Upper lobe of right lung (tissue), 1 donor: ENCODE measurements around the gene LRRC72. TPM values are rescaled to one million over a fixed set of nuclear protein-coding genes. Genes with fewer than 3 reads are reported as not detected.
"Not testable (repeated sequence)": the region's sequence is repeated elsewhere in the genome, so short reads cannot be mapped to it uniquely, and the experiment has no call there.

Experiments
- ATAC-seq: fragments of 200-7000 bp; cut with Tn5 transposase; one replicate; pipeline ENCODE4 v1.9.1; 2020; ENCODE audit warnings: mild to moderate bottlenecking, moderate library complexity
- DNase-seq: peaks from one replicate; pipeline ENCODE4 v3.0.0-alpha.2; 2020
- H3K27ac ChIP-seq: fragments of 200-600 bp; one replicate; pipeline ENCODE4 v1.8.0; 2022
- H3K27me3 ChIP-seq: fragments of 200-600 bp; one replicate; pipeline ENCODE4 v1.8.0; 2022; ENCODE audit warnings: mild to moderate bottlenecking
- H3K36me3 ChIP-seq: fragments of 200-600 bp; one replicate; pipeline ENCODE4 v1.8.0; 2022
- H3K4me1 ChIP-seq: fragments of 200-600 bp; one replicate; pipeline ENCODE4 v1.8.0; 2022
- H3K4me3 ChIP-seq: fragments of 200-600 bp; one replicate; pipeline ENCODE4 v1.8.0; 2022; ENCODE audit warnings: mild to moderate bottlenecking
- H3K9me3 ChIP-seq: fragments of 200-600 bp; one replicate; pipeline ENCODE4 v1.8.0; 2022
- intact Hi-C: fragments of 100-400 bp; cut with DNase I; formaldehyde crosslinking; loops from one replicate; pipeline ENCODE4 v1.11.0; 2022
- total RNA-seq: library from RNA; stranded (reverse); fragmentation: NEBNext Ultra II Directional; extraction: Animal tissue kit (Norgen Biotek cat#: 25700); gene quantifications from one replicate; pipeline ENCODE4 v1.2.1, GENCODE V29; 2021
- TF ChIP-seq, protein P1 (sequence below): fragments of 200-600 bp; IDR thresholded peaks from one replicate; pipeline ENCODE4 v1.8.0; 2022; ENCODE audit warnings: antibody characterized with exemption
- donor health status: DM: no; HTN: yes; CAD: no; lungs with severe emphysema.

LRRC72 gene
- total RNA-seq, 1 donor from 2014 or later = not detected

DNA sequence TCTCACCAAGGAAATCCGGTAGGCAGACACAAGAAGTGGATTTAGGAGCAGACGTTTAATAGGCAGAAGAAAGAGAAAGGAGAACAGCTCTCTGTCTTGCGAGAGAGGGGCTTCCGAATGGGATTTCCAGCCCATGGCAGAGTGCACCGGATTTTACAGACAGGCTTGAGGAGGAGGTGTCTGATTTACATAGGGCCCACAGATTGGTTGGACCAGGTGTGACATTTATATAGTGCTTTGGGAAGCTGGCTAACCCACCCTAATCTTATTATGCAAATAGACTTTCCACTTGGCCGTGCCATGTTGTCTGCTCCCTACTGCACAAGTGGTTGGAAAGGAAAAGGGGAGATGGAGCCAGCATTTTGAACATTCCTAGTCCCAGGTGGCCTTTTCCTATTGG is 61.2 kb downstream of the LRRC72 start:
- Histone ChIP-seq H3K4me1 (no peaks in the 10 kb centered on the region), H3K36me3 (no peaks in the 10 kb centered on the region), H3K4me3 (peak overlapping the region; percentile 19), H3K9me3 (no peaks in the 10 kb centered on the region), H3K27ac (no peak overlapping the region), H3K27me3 (no peaks in the 10 kb centered on the region)
- ATAC-seq (peak; percentile 80), DNase-seq (no peak)
- TF ChIP-seq, protein P1, sequence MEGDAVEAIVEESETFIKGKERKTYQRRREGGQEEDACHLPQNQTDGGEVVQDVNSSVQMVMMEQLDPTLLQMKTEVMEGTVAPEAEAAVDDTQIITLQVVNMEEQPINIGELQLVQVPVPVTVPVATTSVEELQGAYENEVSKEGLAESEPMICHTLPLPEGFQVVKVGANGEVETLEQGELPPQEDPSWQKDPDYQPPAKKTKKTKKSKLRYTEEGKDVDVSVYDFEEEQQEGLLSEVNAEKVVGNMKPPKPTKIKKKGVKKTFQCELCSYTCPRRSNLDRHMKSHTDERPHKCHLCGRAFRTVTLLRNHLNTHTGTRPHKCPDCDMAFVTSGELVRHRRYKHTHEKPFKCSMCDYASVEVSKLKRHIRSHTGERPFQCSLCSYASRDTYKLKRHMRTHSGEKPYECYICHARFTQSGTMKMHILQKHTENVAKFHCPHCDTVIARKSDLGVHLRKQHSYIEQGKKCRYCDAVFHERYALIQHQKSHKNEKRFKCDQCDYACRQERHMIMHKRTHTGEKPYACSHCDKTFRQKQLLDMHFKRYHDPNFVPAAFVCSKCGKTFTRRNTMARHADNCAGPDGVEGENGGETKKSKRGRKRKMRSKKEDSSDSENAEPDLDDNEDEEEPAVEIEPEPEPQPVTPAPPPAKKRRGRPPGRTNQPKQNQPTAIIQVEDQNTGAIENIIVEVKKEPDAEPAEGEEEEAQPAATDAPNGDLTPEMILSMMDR = no peak
- intact Hi-C loops = no loop called here

DNA sequence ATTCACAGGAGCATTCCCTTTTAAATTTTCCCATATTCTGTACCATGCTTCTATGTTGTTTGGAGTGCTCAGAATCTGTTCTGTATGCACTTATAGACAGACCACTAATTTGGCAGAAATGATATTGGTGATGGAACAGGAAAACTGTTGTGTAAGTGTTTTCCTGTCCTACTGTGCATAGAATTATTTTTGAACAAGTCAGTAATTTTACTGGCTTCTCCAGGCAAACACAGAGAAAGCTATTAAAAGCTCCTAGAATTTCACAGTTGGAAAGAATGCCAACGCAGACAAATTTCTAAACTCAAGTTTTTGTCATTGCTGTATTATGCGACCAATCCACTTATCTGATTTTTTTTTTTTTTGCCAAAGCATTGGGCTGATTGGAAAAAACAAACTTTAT is 63.3 kb downstream of the LRRC72 start:
- DNase-seq (no peak), ATAC-seq (no peak)
- intact Hi-C loops = no loop called here
- no peaks in the 10 kb centered on the region for H3K4me1 ChIP-seq
- H3K27ac ChIP-seq = no peak overlapping the region
- no peaks in the 10 kb centered on the region for H3K36me3 ChIP-seq
- TF ChIP-seq, protein P1 = no peak
- no peak overlapping the region for H3K4me3 ChIP-seq
- H3K27me3 ChIP-seq = no peaks in the 10 kb centered on the region
- no peaks in the 10 kb centered on the region for H3K9me3 ChIP-seq

DNA sequence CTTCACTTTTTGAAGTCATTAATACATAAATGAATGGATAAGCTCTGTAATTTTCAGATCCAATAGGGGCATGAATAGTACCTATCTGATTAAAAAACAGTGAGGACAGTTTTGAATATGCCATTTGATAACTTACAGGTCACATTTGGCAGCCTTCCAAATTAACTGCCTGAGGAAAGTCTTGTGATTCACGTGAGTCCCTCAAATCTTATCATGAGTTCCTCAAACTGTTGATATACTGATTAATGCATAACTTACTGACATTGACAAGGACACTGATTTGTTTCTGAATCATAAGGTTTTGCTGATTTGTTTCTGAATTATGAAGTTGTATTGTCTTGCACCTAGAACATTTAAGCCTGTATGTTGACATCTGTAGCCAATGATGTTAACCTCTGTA is 63.8 kb downstream of the LRRC72 start:
- no peak overlapping the region for H3K4me3 ChIP-seq
- no peaks in the 10 kb centered on the region for H3K9me3 ChIP-seq
- no peak overlapping the region for H3K27ac ChIP-seq
- no peaks in the 10 kb centered on the region for H3K27me3 ChIP-seq
- ATAC-seq (no peak), DNase-seq (no peak)
- TF ChIP-seq, protein P1 = no peak
- no peaks in the 10 kb centered on the region for H3K4me1 ChIP-seq
- no peaks in the 10 kb centered on the region for H3K36me3 ChIP-seq
- intact Hi-C loops = no loop called here

DNA sequence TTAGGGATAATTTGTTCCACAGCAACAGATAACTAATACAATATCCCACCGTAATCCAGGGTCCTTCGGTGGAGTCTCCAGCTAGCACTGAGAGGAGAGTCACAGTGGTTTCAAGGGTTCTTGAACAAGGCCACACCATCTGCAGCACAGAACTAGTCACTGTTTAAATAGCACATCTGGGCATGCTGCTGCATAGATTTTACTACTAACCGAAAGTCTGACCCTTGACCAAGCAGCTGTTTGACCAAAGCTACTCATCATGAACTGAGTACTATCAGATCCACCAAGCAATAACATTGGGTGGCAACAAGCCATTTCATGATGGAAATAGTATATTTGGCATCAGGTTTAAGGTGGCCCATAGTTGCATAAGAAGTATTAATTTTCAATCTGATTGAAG is 65.8 kb downstream of the LRRC72 start:
- Histone ChIP-seq H3K4me3 (no peak overlapping the region), H3K27me3 (no peaks in the 10 kb centered on the region), H3K9me3 (no peaks in the 10 kb centered on the region), H3K4me1 (no peaks in the 10 kb centered on the region), H3K27ac (no peak overlapping the region), H3K36me3 (no peaks in the 10 kb centered on the region)
- TF ChIP-seq, protein P1 = no peak
- intact Hi-C loops = no loop called here
- DNase-seq (no peak), ATAC-seq (no peak)

DNA sequence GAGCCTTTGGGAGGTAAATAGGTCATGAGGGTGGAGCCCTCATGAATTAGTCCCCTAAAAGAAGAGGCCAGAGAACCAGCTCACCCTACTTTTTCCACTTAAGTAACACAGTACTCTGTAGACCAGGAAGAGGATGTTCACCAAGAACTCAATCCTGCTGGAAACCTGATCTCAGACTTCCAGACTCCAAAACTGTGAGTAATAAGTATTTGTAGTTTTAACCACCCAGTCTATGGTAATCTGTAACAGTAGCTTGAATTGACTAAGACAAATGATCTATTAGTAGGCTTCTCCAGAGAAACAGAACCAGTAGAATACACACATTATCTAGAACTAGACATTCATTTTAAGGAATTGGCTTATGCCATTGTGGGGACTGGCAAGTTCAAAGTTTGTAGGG is 67.4 kb downstream of the LRRC72 start:
- Histone ChIP-seq H3K27me3 (no peaks in the 10 kb centered on the region), H3K4me3 (no peak overlapping the region), H3K27ac (no peak overlapping the region), H3K36me3 (peaks cover 9% of the 10 kb centered on the region), H3K9me3 (no peaks in the 10 kb centered on the region), H3K4me1 (no peaks in the 10 kb centered on the region)
- ATAC-seq (no peak), DNase-seq (no peak)
- intact Hi-C loops = no loop called here
- TF ChIP-seq, protein P1 = no peak

DNA sequence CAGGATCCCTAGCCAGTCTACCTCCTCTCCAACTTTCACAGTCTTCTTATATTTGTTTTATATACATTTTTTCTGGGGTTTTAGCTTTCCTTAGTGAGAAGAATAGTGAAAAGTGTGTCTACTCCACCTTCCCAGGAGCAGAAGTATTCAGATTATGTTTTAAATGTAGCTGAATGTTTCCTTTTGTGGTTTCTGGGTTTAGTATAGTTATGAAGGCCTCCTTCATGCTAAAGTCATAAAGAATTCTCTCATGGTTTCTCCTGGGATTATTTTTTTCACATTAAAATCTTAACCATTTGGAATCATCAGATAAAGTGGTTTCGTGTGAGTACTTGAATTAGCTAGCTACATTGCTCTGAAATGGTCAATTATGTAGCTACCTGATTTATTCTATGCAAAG is 68.1 kb downstream of the LRRC72 start:
- Histone ChIP-seq H3K4me3 (no peak overlapping the region), H3K4me1 (no peaks in the 10 kb centered on the region), H3K27ac (no peak overlapping the region), H3K27me3 (no peaks in the 10 kb centered on the region), H3K36me3 (peaks cover 15% of the 10 kb centered on the region), H3K9me3 (no peaks in the 10 kb centered on the region)
- ATAC-seq = no peak
- no peak for DNase-seq
- intact Hi-C loops = no loop called here
- TF ChIP-seq, protein P1 = no peak

DNA sequence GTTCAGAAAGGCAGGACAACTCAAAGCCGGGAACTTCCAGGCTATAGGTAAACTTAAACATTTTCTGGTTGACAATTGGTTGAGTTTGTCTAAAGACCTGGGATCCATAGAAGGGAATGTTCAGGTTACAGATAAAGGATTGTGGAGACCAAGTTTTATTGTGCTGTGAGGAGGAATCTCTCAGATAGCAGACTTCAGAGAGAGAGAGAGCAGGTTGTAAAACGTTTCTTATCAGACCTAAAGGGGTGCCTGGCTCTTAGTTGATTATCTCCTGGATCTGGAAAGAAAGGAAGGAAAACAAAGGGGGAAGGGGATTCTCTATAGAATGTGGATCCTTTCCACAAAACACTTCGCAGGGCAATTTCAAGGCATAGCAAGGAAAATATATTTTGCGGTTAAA is 69.0 kb downstream of the LRRC72 start:
- H3K27me3 ChIP-seq, H3K4me3 ChIP-seq, H3K9me3 ChIP-seq, DNase-seq, H3K27ac ChIP-seq, ATAC-seq, intact Hi-C loops, H3K4me1 ChIP-seq: not testable (repeated sequence)
- H3K36me3 ChIP-seq = peaks cover 24% of the 10 kb centered on the region
